HEK293 (cell line): ENCODE data around the gene CPEB4.
A peak's percentile ranks its signal among the peaks of the same experiment; 100 is the strongest.

Source experiments
- GLIS1 ChIP-seq: fragments of 450-650 bp; formaldehyde crosslinking; IDR thresholded peaks from 2 replicates; pipeline ENCODE4 v1.5.1; 2016; ENCODE audit warnings: missing biosample characterization, missing genetic modification characterization
- KLF7 ChIP-seq: fragments of 450-650 bp; formaldehyde crosslinking; IDR thresholded peaks from 2 replicates; pipeline ENCODE4 v1.5.1; 2016; ENCODE audit warnings: missing biosample characterization, missing genetic modification characterization, borderline replicate concordance
- MYNN ChIP-seq: fragments of 450-650 bp; formaldehyde crosslinking; IDR thresholded peaks from 2 replicates; pipeline ENCODE4 v1.5.1; 2016; ENCODE audit warnings: missing biosample characterization, missing genetic modification characterization, borderline replicate concordance
- SP2 ChIP-seq: fragments of 450-650 bp; formaldehyde crosslinking; IDR thresholded peaks from 2 replicates; pipeline ENCODE4 v1.5.1; 2016; ENCODE audit warnings: missing biosample characterization, missing genetic modification characterization
- SP3 ChIP-seq: fragments of 450-650 bp; formaldehyde crosslinking; IDR thresholded peaks from 2 replicates; pipeline ENCODE4 v1.5.1; 2016; ENCODE audit warnings: missing biosample characterization, missing genetic modification characterization
- YY2 ChIP-seq: fragments of 450-650 bp; formaldehyde crosslinking; IDR thresholded peaks from 2 replicates; pipeline ENCODE4 v1.5.1; 2016; ENCODE audit warnings: missing biosample characterization, missing genetic modification characterization
- ZBTB20 ChIP-seq: fragments of 450-650 bp; formaldehyde crosslinking; IDR thresholded peaks from 2 replicates; pipeline ENCODE4 v1.5.1; 2016; ENCODE audit warnings: missing biosample characterization, missing genetic modification characterization
- ZBTB26 ChIP-seq: fragments of 450-650 bp; formaldehyde crosslinking; optimal IDR thresholded peaks from 2 replicates; pipeline ENCODE3; 2016; ENCODE audit warnings: missing biosample characterization, mild to moderate bottlenecking, missing genetic modification characterization
- ZBTB6 ChIP-seq: fragments of 450-650 bp; formaldehyde crosslinking; IDR thresholded peaks from 2 replicates; pipeline ENCODE4 v1.5.1; 2017; ENCODE audit warnings: missing biosample characterization, missing genetic modification characterization
- ZBTB7A ChIP-seq: fragments of 450-650 bp; formaldehyde crosslinking; IDR thresholded peaks from 2 replicates; pipeline ENCODE4 v1.5.1; 2016; ENCODE audit warnings: low read depth, missing biosample characterization, missing genetic modification characterization
- ZBTB8A ChIP-seq: fragments of 450-650 bp; formaldehyde crosslinking; IDR thresholded peaks from 2 replicates; pipeline ENCODE4 v1.5.1; 2016; ENCODE audit warnings: missing biosample characterization, missing genetic modification characterization
- ZFP37 ChIP-seq: fragments of 450-650 bp; formaldehyde crosslinking; IDR thresholded peaks from 2 replicates; pipeline ENCODE4 v1.5.1; 2016; ENCODE audit warnings: missing biosample characterization, missing genetic modification characterization
- ZFP69B ChIP-seq: fragments of 450-650 bp; formaldehyde crosslinking; IDR thresholded peaks from 2 replicates; pipeline ENCODE4 v1.5.1; 2016; ENCODE audit warnings: missing biosample characterization, missing genetic modification characterization
- ZNF10 ChIP-seq: fragments of 450-650 bp; formaldehyde crosslinking; IDR thresholded peaks from 2 replicates; pipeline ENCODE4 v1.5.1; 2017; ENCODE audit warnings: missing biosample characterization, missing genetic modification characterization
- ZNF112 ChIP-seq: fragments of 450-650 bp; formaldehyde crosslinking; IDR thresholded peaks from 2 replicates; pipeline ENCODE4 v1.5.0; 2017; ENCODE audit warnings: missing biosample characterization, missing genetic modification characterization
- ZNF324 ChIP-seq: fragments of 450-650 bp; formaldehyde crosslinking; IDR thresholded peaks from 2 replicates; pipeline ENCODE4 v1.5.1; 2016; ENCODE audit warnings: missing biosample characterization, missing genetic modification characterization
- ZNF366 ChIP-seq: fragments of 450-650 bp; formaldehyde crosslinking; conservative IDR thresholded peaks from 2 replicates; pipeline ENCODE4 v1.5.1; 2016; ENCODE audit warnings: missing biosample characterization, missing genetic modification characterization
- ZNF501 ChIP-seq: fragments of 450-650 bp; formaldehyde crosslinking; IDR thresholded peaks from 2 replicates; pipeline ENCODE4 v1.5.1; 2016; ENCODE audit warnings: missing biosample characterization, missing genetic modification characterization
- ZNF561 ChIP-seq: fragments of 450-650 bp; IDR thresholded peaks from 2 replicates; pipeline ENCODE4 v1.5.1; 2018; ENCODE audit warnings: missing biosample characterization, missing genetic modification characterization, borderline replicate concordance
- ZNF610 ChIP-seq: fragments of 450-650 bp; formaldehyde crosslinking; IDR thresholded peaks from 2 replicates; pipeline ENCODE4 v1.5.1; 2016; ENCODE audit warnings: missing biosample characterization, missing genetic modification characterization, borderline replicate concordance
- ZNF639 ChIP-seq: fragments of 450-650 bp; formaldehyde crosslinking; IDR thresholded peaks from 2 replicates; pipeline ENCODE4 v1.5.1; 2016; ENCODE audit warnings: missing biosample characterization, missing genetic modification characterization
- ZSCAN4 ChIP-seq: fragments of 450-650 bp; formaldehyde crosslinking; IDR thresholded peaks from 2 replicates; pipeline ENCODE4 v1.5.1; 2017; ENCODE audit warnings: missing biosample characterization, missing genetic modification characterization
- ZXDB ChIP-seq: fragments of 450-650 bp; formaldehyde crosslinking; IDR thresholded peaks from 2 replicates; pipeline ENCODE4 v1.5.1; 2016; ENCODE audit warnings: missing biosample characterization, missing genetic modification characterization
- TF ChIP-seq, protein P1 (sequence below): fragments of 450-650 bp; formaldehyde crosslinking; IDR thresholded peaks from 2 replicates; pipeline ENCODE4 v1.5.1; 2016; ENCODE audit warnings: missing biosample characterization, missing genetic modification characterization
- TF ChIP-seq, protein P2 (sequence below): fragments of 450-650 bp; formaldehyde crosslinking; IDR thresholded peaks from 2 replicates; pipeline ENCODE4 v1.5.1; 2016; ENCODE audit warnings: missing biosample characterization, missing genetic modification characterization
- TF ChIP-seq, protein P3 (sequence below): fragments of 450-650 bp; formaldehyde crosslinking; IDR thresholded peaks from 2 replicates; pipeline ENCODE4 v1.5.1; 2016; ENCODE audit warnings: missing biosample characterization, missing genetic modification characterization

Gene CPEB4

DNA sequence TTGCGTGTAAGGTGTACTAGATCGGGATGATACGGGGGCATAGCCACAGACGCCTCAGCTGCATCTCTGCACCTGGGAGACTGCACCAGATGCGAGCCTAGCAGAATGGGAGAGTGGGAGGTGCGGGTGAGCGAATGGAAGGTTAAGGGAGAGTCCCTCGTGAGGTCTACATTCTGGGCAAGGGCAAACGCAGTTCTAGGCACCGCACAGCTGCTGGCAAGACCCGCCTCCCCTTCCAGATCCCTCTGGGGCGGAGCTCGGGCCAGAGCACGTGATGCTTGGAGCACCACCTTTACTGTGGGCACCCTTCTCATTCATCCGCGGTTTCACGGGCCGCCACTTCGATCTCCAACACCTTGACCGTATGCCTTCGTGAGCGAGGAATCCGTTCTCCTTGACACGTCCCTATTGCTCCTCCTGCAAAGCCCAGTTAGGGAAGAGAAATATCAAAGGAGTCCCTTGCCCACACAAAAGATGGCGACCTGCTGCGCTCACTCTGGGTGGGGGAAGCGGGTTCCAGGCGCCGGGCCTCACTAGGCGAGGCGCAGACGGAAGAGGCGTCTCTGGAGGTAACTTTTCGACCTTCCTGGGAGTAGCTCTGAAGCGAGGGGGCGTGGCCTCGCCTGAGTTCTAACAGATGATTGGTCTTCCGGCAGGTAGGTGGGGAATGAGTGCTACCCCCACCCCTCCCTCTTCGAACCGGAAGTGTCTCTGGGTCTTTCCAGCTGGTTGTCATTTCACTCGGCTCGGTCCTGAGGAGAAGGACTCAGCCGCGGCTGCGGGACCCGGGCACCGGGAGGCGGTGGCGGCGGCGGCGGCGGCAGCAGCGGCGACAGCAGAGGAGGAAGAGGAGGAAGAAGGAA is at the start of gene CPEB4 (continued):
- TF ChIP-seq ZBTB6 (tag by site-specific recombination) = peak; percentile 39; the same call in 1 of the 2 replicates
- peak; percentile 83; the same call in 1 of the 2 replicates for TF ChIP-seq ZNF324 (tag by site-specific recombination)
- TF ChIP-seq ZBTB8A (tag by site-specific recombination) = peak; percentile 91
- peak; percentile 100 for TF ChIP-seq ZNF10 (tag by site-specific recombination)
- TF ChIP-seq, protein P1, sequence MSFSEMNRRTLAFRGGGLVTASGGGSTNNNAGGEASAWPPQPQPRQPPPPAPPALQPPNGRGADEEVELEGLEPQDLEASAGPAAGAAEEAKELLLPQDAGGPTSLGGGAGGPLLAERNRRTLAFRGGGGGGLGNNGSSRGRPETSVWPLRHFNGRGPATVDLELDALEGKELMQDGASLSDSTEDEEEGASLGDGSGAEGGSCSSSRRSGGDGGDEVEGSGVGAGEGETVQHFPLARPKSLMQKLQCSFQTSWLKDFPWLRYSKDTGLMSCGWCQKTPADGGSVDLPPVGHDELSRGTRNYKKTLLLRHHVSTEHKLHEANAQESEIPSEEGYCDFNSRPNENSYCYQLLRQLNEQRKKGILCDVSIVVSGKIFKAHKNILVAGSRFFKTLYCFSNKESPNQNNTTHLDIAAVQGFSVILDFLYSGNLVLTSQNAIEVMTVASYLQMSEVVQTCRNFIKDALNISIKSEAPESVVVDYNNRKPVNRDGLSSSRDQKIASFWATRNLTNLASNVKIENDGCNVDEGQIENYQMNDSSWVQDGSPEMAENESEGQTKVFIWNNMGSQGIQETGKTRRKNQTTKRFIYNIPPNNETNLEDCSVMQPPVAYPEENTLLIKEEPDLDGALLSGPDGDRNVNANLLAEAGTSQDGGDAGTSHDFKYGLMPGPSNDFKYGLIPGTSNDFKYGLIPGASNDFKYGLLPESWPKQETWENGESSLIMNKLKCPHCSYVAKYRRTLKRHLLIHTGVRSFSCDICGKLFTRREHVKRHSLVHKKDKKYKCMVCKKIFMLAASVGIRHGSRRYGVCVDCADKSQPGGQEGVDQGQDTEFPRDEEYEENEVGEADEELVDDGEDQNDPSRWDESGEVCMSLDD (tag by site-specific recombination) = peak; percentile 65; the same call in 1 of the 2 replicates
- TF ChIP-seq ZNF639 (tag by site-specific recombination) = peak; percentile 92; the same call in 1 of the 2 replicates
- TF ChIP-seq, protein P2, sequence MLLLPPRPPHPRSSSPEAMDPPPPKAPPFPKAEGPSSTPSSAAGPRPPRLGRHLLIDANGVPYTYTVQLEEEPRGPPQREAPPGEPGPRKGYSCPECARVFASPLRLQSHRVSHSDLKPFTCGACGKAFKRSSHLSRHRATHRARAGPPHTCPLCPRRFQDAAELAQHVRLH (tag by site-specific recombination) = peak; percentile 97
- 0 out of 2 replicates have a peak, but pooled peaks have one; percentile 47 for TF ChIP-seq ZBTB7A (tag by site-specific recombination)
- peak; percentile 46; the same call in 1 of the 2 replicates for TF ChIP-seq ZSCAN4 (tag by site-specific recombination)
- TF ChIP-seq ZFP37 (tag by site-specific recombination) = 0 out of 2 replicates have a peak, but pooled peaks have one; percentile 61
- peak; percentile 62 for TF ChIP-seq ZBTB26 (tag by site-specific recombination)
- peak; percentile 97 for TF ChIP-seq SP2 (tag by site-specific recombination)
- no peak for TF ChIP-seq MYNN (tag by site-specific recombination)
- peak; percentile 58 for TF ChIP-seq GLIS1 (tag by site-specific recombination)
- peak; percentile 94 for TF ChIP-seq ZXDB (tag by site-specific recombination)
- TF ChIP-seq, protein P3, sequence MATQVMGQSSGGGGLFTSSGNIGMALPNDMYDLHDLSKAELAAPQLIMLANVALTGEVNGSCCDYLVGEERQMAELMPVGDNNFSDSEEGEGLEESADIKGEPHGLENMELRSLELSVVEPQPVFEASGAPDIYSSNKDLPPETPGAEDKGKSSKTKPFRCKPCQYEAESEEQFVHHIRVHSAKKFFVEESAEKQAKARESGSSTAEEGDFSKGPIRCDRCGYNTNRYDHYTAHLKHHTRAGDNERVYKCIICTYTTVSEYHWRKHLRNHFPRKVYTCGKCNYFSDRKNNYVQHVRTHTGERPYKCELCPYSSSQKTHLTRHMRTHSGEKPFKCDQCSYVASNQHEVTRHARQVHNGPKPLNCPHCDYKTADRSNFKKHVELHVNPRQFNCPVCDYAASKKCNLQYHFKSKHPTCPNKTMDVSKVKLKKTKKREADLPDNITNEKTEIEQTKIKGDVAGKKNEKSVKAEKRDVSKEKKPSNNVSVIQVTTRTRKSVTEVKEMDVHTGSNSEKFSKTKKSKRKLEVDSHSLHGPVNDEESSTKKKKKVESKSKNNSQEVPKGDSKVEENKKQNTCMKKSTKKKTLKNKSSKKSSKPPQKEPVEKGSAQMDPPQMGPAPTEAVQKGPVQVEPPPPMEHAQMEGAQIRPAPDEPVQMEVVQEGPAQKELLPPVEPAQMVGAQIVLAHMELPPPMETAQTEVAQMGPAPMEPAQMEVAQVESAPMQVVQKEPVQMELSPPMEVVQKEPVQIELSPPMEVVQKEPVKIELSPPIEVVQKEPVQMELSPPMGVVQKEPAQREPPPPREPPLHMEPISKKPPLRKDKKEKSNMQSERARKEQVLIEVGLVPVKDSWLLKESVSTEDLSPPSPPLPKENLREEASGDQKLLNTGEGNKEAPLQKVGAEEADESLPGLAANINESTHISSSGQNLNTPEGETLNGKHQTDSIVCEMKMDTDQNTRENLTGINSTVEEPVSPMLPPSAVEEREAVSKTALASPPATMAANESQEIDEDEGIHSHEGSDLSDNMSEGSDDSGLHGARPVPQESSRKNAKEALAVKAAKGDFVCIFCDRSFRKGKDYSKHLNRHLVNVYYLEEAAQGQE (tag by site-specific recombination) = 0 out of 2 replicates have a peak, but pooled peaks have one; percentile 8
- TF ChIP-seq ZNF112 (tag by site-specific recombination) = no peak
- TF ChIP-seq ZNF366 (tag by site-specific recombination) = no peak
- peak; percentile 92 for TF ChIP-seq ZBTB20 (tag by site-specific recombination)
- no peak for TF ChIP-seq ZNF501
- TF ChIP-seq KLF7 (tag by site-specific recombination) = peak; percentile 90
- TF ChIP-seq ZFP69B (tag by site-specific recombination) = peak; percentile 39; the same call in 1 of the 2 replicates
- TF ChIP-seq SP3 = peak; percentile 100
- peak; percentile 87 for TF ChIP-seq YY2 (tag by site-specific recombination)
- peak; percentile 17; the same call in 1 of the 2 replicates for TF ChIP-seq ZNF610
- peak; percentile 95 for TF ChIP-seq ZNF561 (tag by site-specific recombination)
